ENCODE data around the gene TAPT1.
"Not testable (repeated sequence)": the region's sequence is repeated elsewhere in the genome, so short reads cannot be mapped to it uniquely, and the experiment has no call there.

The TAPT1 gene

GRCh38 chr4:16225863-16226815 is at the start of gene TAPT1:
TAPT1 (minus strand) TSS chr4:16226471; CDS start chr4:16226457, 14 bp downstream.
- peak; percentile 70 to 84 (median 82) for DNase-seq

DNA sequence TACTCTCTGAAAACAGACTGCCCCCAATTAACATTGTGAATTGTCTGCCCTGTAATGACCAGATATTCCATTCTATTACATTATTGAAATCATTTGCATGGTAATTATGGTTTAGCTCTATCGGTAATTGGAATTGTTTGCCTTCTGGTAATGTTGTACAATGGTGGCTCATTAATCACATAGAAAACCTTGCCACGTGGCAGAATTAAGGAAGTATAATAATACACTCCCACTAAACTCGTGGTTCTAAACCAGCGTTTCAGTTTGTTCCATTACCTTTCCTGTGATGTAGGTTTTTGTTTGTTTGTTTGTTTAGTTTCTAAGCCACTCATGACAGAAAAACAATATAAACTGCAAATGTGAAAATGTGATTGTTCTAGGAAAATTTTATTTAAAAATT is 45.1 kb upstream of the TAPT1 start:
- DNase-seq, result peak in 2 of 3 experiments; percentile 26 to 75

- peak in 1 of 3 experiments; percentile 20 for DNase-seq
Observed at GRCh38 chr4:16270454-16271328, 44.4 kb upstream of the TAPT1 start.

DNA sequence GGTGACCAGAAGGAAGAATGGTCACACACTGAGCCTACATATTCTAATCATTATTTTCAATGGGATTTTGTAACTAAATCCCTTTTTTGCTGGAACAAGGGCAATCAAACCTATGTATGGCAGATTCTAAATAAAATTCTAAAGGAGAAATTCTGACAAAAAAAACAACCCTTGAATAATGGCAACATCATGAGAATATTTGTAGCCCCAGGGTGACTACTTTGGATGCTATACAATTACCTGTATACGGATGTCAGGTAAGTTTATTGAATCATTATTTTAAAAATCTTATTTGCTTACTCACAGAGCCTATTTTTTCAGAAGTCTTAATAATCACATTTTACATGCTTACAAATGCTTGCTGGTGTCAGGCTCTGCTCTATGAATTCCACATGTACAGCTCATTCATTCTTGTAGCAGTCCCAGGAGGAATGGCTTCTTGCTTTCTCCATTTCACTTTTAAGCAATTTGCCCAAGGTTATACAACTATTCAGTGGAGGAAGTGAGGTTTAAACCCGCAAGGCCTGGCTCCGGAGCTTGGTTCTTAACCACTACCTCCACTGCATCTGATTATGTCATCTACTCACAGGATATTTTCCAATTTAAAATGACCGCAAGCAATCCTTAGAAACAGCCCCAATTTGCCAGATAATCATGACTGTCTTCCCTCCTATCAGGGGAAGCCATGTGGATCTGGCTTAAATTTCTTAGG is 43.6 kb upstream of the TAPT1 start:
- not testable (repeated sequence) for DNase-seq

- DNase-seq, result no peak
Observed at GRCh38 chr4:16269240-16269639, 43.0 kb upstream of the TAPT1 start.

- DNase-seq, result no peak
Observed at GRCh38 chr4:16268290-16268689, 42.0 kb upstream of the TAPT1 start.

DNA sequence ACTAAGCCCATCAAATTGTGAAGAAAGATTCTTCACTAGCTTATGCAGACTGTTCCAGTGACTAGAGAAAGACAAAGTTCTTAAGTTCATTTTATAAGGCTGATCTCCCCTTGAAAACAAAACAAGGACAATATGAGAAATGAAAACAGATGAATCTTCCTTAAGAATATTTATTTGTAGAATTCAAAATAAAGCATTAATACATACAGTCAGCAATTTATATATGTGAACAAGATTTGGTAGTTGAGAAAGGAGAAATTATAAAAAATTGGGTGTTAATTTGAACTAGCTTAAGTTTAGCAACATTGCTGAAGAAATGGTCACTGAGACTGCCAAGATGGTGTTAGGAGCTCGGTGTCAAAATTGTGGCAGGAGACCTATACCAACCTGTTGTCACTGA is 41.4 kb upstream of the TAPT1 start:
- no peak for DNase-seq

DNA sequence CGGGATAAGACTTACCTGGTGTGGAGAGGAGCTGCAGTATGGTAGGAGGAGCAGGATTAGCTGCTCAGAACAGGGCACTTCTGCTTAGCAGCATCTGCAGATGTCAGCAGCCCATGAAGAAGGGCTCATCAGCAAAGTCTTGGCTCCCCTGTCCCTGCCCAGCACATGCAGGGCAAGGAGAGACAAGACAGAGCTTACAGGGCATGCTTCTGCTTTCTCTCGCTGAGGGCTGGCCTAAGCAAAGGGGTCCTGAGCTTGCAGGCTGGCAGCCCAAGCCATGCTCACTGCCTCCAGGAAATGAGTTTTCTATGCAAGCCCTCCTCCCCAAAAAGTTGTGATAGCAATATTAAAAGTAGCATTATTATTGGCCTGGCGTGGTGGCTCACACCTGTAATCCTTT is 39.5 kb upstream of the TAPT1 start:
- DNase-seq, result no peak

GRCh38 chr4:16264798-16265197 is 38.5 kb upstream of the TAPT1 start:
- DNase-seq, result peak; percentile 6 to 56 (median 45)

DNA sequence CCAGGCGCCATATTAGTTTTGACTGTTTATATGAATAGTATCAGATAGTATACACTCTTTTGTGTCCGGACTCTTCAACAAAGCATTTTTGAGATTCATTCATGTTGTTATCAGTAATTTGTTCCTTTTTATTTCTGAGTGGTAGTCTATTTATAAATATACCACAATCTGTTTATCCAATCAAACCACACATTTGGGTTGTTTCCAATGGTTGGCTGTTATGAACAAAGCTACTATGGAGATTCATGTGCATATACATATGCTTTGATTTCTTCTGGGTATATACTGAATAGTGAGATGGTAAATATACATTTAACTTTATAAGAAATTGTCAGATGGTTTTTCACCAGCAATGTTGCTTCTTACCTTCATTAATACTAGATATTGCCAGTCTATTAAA is 36.8 kb upstream of the TAPT1 start:
- no peak for DNase-seq

DNA sequence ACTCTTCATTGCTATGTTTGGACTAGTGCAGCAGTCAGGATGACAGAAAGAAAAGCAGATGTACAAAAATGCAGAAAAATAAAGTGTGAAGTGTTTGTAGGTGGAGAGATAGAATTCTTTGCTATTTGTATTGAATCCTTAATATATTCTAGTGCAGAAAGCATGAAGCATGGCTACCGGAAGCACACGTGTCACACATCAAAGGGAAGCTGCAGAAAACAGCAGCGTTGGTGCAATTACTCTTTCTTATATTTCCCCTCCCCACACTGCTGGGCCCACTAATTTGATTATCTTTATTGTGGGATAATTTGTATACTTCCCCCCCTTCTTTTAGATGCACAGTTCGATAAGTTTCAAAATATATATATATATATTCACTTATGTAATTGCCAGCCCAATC is 35.9 kb upstream of the TAPT1 start:
- DNase-seq, result no peak

- DNase-seq, result no peak
Observed at GRCh38 chr4:16261313-16261878, 35.1 kb upstream of the TAPT1 start.

DNA sequence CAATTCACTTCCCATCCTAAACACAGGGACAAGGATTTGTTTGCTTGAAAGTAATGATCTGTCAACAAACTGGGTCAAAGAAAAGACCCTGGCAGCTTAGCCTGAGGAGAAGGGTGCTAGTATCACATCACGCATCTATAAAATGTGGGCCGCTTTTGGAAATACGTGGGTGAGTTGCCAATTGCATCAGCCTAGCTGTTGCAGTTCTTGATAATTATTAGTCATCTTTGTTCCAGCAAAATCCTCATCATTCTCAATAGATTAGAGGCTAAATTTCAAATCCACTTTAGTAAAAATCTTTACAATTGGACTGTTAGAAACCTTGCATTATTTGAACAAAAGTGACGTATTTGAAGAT is 33.6 kb upstream of the TAPT1 start:
- DNase-seq, result no peak

GRCh38 chr4:16259241-16259888 is 33.1 kb upstream of the TAPT1 start:
- no peak for DNase-seq

- DNase-seq, result no peak
Observed at GRCh38 chr4:16257611-16258010, 31.3 kb upstream of the TAPT1 start.

DNA sequence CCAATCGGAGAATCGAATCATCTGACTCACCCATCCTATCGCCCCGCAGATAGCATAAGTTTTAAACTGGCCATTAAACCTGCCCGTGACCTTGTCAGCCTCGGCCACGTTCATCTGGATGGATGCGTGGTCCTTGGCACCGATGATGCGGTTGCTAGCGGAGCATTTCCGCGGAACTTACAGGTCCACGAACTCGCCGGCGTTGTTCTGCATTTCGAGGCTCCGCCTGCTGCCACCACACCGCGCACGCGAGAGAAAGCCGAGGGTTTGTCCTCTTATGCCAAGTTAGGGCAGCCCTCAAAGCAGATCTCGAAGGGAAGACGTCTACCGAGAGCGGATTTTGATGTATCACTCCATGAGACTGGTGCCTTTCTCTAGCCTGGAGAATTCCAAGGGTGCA is 30.1 kb upstream of the TAPT1 start:
- DNase-seq, result peak in 1 of 3 experiments; percentile 4

DNA sequence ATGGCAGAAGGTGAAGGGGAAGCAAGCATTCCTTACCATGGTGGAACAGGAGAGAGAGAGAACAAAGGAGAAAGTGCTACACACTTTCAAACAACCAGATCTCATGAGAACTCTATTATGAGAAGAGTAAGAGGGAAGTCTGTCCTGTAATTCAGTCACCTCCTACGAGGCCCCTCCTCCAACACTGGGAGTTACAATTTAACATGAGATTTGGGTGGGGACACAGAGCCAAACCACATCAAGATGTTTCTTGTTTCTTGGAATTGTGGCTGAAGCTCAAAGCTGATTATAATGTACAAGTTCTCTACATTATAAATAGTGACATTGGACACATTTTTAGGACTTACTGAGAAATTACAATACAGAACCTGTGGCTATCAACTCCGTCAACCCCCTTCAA is 29.5 kb upstream of the TAPT1 start:
- DNase-seq, result no peak

DNA sequence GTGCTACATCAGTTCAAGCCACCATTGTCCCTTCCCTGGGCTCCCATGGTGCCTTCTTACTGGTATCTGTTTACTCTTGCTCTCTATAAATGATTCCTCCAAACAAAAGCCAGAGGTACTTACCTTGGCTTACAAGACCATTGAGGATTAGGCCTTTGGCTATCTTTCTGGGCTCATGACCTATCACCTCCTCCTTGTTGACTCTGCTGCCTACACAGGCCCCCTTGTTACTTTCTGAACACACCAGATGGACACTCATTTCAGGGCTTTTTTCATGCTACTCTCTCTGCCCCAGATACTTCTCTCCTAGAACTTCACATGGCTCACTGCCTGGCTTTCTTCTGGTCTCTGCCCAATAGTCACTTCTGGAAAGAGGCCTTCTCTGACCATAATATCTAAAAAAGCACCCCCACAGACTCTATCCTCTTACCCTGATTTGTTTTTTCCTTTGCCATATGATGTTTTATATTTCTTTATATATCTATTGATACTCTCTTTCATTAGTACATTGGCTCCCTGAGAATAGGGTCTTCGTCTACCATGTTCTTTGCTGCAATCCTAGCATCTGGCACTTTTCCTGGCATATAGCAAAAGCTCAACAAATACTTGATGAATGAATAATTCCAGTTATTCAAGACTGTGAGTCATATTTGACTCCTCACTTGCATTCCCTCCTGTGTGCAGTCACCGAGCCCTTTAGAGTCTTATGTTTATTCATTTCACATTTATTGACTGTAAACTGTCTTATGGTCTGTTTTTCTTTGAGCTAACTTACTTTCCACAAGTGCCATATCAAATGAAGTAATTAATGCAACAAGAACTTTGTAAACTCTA is 27.1 kb upstream of the TAPT1 start:
- DNase-seq, result no peak

DNA sequence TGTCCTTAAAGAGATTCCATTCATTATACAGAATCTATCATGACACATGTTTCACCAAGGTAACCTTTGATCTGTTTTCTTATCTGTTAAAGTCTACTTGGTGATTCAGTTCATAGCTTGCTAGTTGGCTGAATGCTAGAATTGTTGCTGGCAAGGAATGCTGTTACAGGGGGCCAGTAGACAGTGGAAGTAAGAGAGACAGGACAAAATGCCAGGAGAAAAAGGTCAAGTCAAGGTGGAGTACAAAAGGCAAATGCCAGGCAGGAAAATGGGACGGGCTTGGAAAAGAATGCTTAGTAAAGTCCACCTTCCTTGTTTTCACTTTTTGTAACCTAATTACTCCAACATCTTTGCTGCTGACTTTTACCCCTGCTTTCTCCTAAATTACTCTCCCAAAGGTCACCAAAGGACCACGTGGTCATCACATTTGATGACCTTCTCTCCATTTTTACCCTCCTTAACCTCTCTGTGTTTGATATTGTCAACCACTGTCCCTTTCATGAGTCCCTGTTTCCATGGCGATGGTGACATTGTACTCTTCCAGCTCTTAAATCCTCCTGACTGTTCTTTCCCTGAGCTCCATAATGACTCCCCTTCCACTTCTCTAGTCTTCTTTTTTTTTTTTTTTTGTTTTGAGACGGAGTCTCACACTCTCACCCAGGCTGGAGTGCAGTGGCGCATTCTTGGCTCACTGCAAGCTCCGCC is 24.5 kb upstream of the TAPT1 start:
- peak in 1 of 3 experiments; percentile 10 for DNase-seq

DNA sequence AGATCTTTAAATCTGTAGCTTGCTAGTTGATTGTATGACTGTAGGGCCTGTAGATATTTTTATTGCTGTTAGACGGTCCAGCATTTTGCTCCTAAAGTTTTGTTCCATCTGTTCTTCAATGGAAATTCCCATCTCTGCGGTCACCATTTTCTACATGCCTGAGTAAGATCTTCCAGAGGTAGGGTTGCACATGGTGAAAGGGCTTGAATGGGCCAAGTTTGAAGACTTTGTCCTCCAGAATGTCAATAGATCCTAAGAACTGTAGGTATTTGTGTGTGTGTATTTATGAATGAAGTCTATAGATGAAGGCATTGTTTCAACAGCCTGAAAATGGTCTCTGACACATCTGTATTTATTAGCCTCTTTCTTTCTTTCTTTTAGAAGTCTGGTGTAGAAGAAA is 22.3 kb upstream of the TAPT1 start:
- DNase-seq, result no peak

- no peak for DNase-seq
Observed at GRCh38 chr4:16245241-16245640, 19.0 kb upstream of the TAPT1 start.

Measured in NCI-H1417 (cell line).